Neural cell (in vitro differentiated cells): ENCODE measurements around the gene FCN3. TPM values are rescaled to one million over a fixed set of nuclear protein-coding genes. Genes with fewer than 3 reads are reported as not detected.
A peak's percentile ranks its signal among the peaks of the same experiment; 100 is the strongest.

Source experiments
- H2AFZ ChIP-seq: fragments of 200-600, 300-800 bp; sonication (generic), shearing (Covaris generic); 2 replicates; pipeline ENCODE4 v1.6.0; 2014; ENCODE audit warnings: low read depth, mild to moderate bottlenecking, antibody characterized with exemption, low read length, moderate library complexity
- H3F3A ChIP-seq: fragments of 200-600 bp; shearing (Covaris generic); 2 replicates; pipeline ENCODE4 v1.6.1; 2016; ENCODE audit warnings: mild to moderate bottlenecking, moderate library complexity, mixed read lengths, antibody characterized with exemption, low read length; ENCODE audit not compliant: insufficient read depth, poor library complexity, severe bottlenecking
- H3K27ac ChIP-seq: fragments of 200-600, 300-800 bp; sonication (generic), shearing (Covaris generic); 2 replicates; pipeline ENCODE4 v1.5.1; 2014; ENCODE audit warnings: mild to moderate bottlenecking, low read length, moderate library complexity
- H3K27me3 ChIP-seq: fragments of 300-800, 200-600 bp; sonication (generic), shearing (Covaris generic); 2 replicates; pipeline ENCODE4 v1.6.0; 2014; ENCODE audit warnings: mild to moderate bottlenecking, low read depth, low read length, moderate library complexity; ENCODE audit not compliant: insufficient read depth
- H3K36me3 ChIP-seq: fragments of 300-800, 200-600 bp; sonication (generic), shearing (Covaris generic); 2 replicates; pipeline ENCODE4 v1.5.1; 2014; ENCODE audit warnings: mild to moderate bottlenecking, antibody characterized with exemption, low read length, moderate library complexity; ENCODE audit not compliant: insufficient read depth
- H3K4me2 ChIP-seq: fragments of 300-800, 200-600 bp; sonication (generic), shearing (Covaris generic); 2 replicates; pipeline ENCODE4 v1.6.0; 2014; ENCODE audit warnings: mild to moderate bottlenecking, low read length
- H3K4me3 ChIP-seq: fragments of 300-800, 200-600 bp; sonication (generic), shearing (Covaris generic); 2 replicates; pipeline ENCODE4 v1.5.1; 2014; ENCODE audit warnings: mild to moderate bottlenecking, low read length, moderate library complexity
- H3K79me2 ChIP-seq: fragments of 200-600 bp; shearing (Covaris generic); replicated peaks from 2 replicates; pipeline ENCODE4 v1.6.0; 2014; ENCODE audit warnings: mild to moderate bottlenecking, low read length, moderate library complexity; ENCODE audit not compliant: insufficient read depth
- H3K9ac ChIP-seq: fragments of 300-800, 200-600 bp; sonication (generic), shearing (Covaris generic); 2 replicates; pipeline ENCODE4 v1.6.1; 2016; ENCODE audit warnings: mild to moderate bottlenecking, low read length, mixed read lengths
- H3K9me2 ChIP-seq: fragments of 200-600 bp; shearing (Covaris generic); 2 replicates; pipeline ENCODE4 v1.6.1; 2016; ENCODE audit warnings: mild to moderate bottlenecking, low read length, mixed read lengths; ENCODE audit not compliant: insufficient read depth
- H3K9me3 ChIP-seq: fragments of 200-600, 300-800 bp; sonication (generic), shearing (Covaris generic); 2 replicates; pipeline ENCODE4 v1.6.1; 2016; ENCODE audit warnings: mild to moderate bottlenecking, mixed run types, low read length, moderate library complexity, mixed read lengths
- H4K20me1 ChIP-seq: fragments of 200-600 bp; shearing (Covaris generic); 2 replicates; pipeline ENCODE4 v1.6.1; 2016; ENCODE audit warnings: mild to moderate bottlenecking, mixed run types; ENCODE audit not compliant: insufficient read depth
- EP300 ChIP-seq: fragments of 450-650 bp; conservative IDR thresholded peaks from 2 replicates; pipeline ENCODE4 v1.6.1; 2014; ENCODE audit warnings: antibody characterized with exemption, mild to moderate bottlenecking, moderate library complexity; ENCODE audit not compliant: poor library complexity, severe bottlenecking
- EZH2 ChIP-seq: fragments of 200-600, 300-800 bp; shearing (Covaris generic), sonication (generic); IDR thresholded peaks from 2 replicates; pipeline ENCODE4 v1.6.1; 2014; ENCODE audit warnings: antibody characterized with exemption, low read length, borderline replicate concordance, mild to moderate bottlenecking; ENCODE audit not compliant: insufficient read depth, poor library complexity, severe bottlenecking
- MXI1 ChIP-seq: fragments of 450-650 bp; conservative IDR thresholded peaks from 2 replicates; pipeline ENCODE4 v1.6.1; 2014; ENCODE audit warnings: antibody characterized with exemption, mild to moderate bottlenecking; ENCODE audit not compliant: poor library complexity, severe bottlenecking
- POLR2AphosphoS5 ChIP-seq: IDR thresholded peaks from 2 replicates; pipeline ENCODE4 v1.6.1; 2012
- RAD21 ChIP-seq: fragments of 450-650 bp; conservative IDR thresholded peaks from 2 replicates; pipeline ENCODE4 v1.6.1; 2014; ENCODE audit warnings: antibody characterized with exemption, mild to moderate bottlenecking, moderate library complexity
- SMC3 ChIP-seq: fragments of 450-650 bp; conservative IDR thresholded peaks from 2 replicates; pipeline ENCODE4 v1.6.1; 2014; ENCODE audit warnings: antibody characterized with exemption, mild to moderate bottlenecking, moderate library complexity; ENCODE audit not compliant: poor library complexity
- TAF1 ChIP-seq: IDR thresholded peaks from 2 replicates; pipeline ENCODE4 v1.6.1; 2012; ENCODE audit warnings: low read depth
- polyA plus RNA-seq: library from polyadenylated mRNA; depleted of rRNA; stranded (reverse); fragments of >200 nt; gene quantifications from 2 replicates; pipeline ENCODE4 v1.2.3, GENCODE V29; 2014
- TF ChIP-seq, protein P1 (sequence below): fragments of 450-650 bp; IDR thresholded peaks from 2 replicates; pipeline ENCODE4 v1.5.1; 2014; ENCODE audit warnings: antibody characterized with exemption, mild to moderate bottlenecking, moderate library complexity; ENCODE audit not compliant: poor library complexity, severe bottlenecking
- TF ChIP-seq, protein P2 (sequence below): IDR thresholded peaks from 2 replicates; pipeline ENCODE4 v1.6.1; 2012; ENCODE audit warnings: borderline replicate concordance

FCN3 gene
- polyA plus RNA-seq, 1 donor from 2014 or later = not detected

DNA sequence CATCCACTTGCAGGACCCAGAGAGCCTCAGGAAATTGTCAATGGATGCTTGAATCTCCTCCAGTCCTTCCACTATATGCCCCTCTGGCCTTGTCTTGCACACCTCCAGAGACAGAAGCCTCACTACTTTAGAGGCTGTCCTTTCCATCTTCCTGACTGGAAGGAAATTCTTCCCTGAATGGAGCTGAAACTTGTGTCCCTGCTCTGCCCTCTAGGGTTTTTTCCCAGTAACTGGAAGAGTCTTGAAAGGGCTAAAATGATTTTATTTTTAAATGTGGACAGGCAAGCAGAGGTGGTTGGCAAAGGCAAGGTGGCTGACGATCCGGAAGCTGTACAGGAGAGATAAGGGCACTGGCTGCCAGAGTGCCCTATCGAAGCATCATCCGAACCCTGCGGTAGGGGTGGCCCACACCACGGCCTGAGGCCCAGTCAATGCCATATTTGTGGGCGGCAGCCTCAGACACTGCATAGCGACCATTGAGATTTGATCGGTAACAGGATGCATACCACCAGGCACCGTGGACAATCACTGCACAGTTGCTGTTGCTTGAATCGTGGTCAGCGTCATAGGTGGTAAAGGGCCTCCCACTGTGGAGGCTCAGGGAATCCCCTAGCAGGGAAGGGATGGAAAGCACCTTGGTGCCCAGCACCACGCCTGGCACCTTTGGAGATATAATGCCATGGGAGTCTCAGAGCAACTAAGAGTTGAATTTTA lies 5.6 kb downstream of the FCN3 start:
- Histone ChIP-seq H3K27ac (no peak overlapping the region), H3F3A (no peaks in the 10 kb centered on the region), H3K79me2 (no peaks in the 10 kb centered on the region), H3K27me3 (peaks cover 7% of the 10 kb centered on the region), H3K4me2 (no peak overlapping the region), H2AFZ (no peak overlapping the region), H3K36me3 (no peaks in the 10 kb centered on the region), H3K9me2 (no peaks in the 10 kb centered on the region), H3K4me3 (no peak overlapping the region), H3K9me3 (no peaks in the 10 kb centered on the region), H4K20me1 (no peaks in the 10 kb centered on the region), H3K9ac (no peak overlapping the region)
- TF ChIP-seq POLR2AphosphoS5 (no peak), SMC3 (no peak), EZH2 (no peak), EP300 (no peak), RAD21 (no peak), MXI1 (no peak), TAF1 (no peak)
- TF ChIP-seq, protein P1, sequence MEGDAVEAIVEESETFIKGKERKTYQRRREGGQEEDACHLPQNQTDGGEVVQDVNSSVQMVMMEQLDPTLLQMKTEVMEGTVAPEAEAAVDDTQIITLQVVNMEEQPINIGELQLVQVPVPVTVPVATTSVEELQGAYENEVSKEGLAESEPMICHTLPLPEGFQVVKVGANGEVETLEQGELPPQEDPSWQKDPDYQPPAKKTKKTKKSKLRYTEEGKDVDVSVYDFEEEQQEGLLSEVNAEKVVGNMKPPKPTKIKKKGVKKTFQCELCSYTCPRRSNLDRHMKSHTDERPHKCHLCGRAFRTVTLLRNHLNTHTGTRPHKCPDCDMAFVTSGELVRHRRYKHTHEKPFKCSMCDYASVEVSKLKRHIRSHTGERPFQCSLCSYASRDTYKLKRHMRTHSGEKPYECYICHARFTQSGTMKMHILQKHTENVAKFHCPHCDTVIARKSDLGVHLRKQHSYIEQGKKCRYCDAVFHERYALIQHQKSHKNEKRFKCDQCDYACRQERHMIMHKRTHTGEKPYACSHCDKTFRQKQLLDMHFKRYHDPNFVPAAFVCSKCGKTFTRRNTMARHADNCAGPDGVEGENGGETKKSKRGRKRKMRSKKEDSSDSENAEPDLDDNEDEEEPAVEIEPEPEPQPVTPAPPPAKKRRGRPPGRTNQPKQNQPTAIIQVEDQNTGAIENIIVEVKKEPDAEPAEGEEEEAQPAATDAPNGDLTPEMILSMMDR = no peak
- TF ChIP-seq, protein P2, sequence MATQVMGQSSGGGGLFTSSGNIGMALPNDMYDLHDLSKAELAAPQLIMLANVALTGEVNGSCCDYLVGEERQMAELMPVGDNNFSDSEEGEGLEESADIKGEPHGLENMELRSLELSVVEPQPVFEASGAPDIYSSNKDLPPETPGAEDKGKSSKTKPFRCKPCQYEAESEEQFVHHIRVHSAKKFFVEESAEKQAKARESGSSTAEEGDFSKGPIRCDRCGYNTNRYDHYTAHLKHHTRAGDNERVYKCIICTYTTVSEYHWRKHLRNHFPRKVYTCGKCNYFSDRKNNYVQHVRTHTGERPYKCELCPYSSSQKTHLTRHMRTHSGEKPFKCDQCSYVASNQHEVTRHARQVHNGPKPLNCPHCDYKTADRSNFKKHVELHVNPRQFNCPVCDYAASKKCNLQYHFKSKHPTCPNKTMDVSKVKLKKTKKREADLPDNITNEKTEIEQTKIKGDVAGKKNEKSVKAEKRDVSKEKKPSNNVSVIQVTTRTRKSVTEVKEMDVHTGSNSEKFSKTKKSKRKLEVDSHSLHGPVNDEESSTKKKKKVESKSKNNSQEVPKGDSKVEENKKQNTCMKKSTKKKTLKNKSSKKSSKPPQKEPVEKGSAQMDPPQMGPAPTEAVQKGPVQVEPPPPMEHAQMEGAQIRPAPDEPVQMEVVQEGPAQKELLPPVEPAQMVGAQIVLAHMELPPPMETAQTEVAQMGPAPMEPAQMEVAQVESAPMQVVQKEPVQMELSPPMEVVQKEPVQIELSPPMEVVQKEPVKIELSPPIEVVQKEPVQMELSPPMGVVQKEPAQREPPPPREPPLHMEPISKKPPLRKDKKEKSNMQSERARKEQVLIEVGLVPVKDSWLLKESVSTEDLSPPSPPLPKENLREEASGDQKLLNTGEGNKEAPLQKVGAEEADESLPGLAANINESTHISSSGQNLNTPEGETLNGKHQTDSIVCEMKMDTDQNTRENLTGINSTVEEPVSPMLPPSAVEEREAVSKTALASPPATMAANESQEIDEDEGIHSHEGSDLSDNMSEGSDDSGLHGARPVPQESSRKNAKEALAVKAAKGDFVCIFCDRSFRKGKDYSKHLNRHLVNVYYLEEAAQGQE = no peak

DNA sequence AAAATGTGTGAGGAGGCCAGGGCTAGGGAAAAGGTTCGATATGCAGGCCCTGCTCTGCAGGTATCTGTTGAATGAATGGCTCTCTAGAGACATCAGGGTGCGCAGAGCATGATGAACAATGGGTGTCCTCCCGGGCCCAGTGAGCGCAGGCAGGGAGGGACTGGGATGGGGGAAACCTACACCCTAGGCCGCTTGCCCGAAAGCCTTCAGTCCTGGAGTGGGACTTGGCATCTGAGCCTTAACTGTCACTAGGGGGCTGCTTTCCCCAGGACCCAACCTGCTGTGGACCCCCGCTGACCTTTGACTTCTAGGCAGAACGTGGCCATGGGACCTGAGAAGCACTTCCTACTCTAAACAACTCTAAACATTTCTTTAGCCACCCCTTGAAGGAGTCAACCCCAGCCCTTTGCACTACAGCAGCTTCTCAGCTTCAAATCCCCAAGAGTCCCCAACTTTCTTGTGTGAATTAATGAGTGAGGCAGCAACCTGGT lies 7.4 kb downstream of the FCN3 start:
- Histone ChIP-seq H3K9ac (no peak overlapping the region), H3K27ac (no peak overlapping the region), H2AFZ (no peak overlapping the region), H3K79me2 (no peaks in the 10 kb centered on the region), H3K27me3 (peaks cover 7% of the 10 kb centered on the region), H3K36me3 (no peaks in the 10 kb centered on the region), H3K4me3 (peak overlapping the region; percentile 54), H3K4me2 (no peak overlapping the region), H3K9me3 (no peaks in the 10 kb centered on the region), H3K9me2 (no peaks in the 10 kb centered on the region), H4K20me1 (no peaks in the 10 kb centered on the region), H3F3A (no peaks in the 10 kb centered on the region)
- TF ChIP-seq EZH2 (no peak), POLR2AphosphoS5 (no peak), MXI1 (no peak), EP300 (no peak), RAD21 (no peak), TAF1 (no peak), SMC3 (no peak)
- TF ChIP-seq, protein P1 = no peak
- TF ChIP-seq, protein P2 = no peak
